ENCODE measurements around the gene VRK1.

The VRK1 gene

DNA sequence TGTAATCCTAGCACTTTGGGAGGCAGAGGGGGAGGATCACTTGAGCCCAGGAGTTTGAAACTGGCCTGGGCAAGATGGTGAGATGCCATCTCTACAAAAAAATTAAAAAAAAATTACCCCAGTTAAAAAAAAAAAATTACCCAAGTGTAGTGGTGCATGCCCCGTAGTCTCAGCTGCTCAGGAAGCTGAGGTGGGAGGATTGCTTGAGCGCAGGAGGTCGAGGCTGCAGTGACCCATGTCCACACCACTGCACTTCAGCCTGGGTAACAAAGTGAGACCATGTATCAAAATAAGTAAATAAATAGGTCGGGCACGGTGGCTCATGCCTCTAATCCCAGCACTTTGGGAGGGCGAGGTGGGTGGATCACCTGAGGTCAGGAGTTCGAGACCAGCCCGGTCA lies 128.8 kb downstream of the VRK1 start:
- FAIRE-seq (no peak), DNase-seq (ENCODE audit: insufficient read length, low spot score) (no peak)
- TF ChIP-seq, protein P1, sequence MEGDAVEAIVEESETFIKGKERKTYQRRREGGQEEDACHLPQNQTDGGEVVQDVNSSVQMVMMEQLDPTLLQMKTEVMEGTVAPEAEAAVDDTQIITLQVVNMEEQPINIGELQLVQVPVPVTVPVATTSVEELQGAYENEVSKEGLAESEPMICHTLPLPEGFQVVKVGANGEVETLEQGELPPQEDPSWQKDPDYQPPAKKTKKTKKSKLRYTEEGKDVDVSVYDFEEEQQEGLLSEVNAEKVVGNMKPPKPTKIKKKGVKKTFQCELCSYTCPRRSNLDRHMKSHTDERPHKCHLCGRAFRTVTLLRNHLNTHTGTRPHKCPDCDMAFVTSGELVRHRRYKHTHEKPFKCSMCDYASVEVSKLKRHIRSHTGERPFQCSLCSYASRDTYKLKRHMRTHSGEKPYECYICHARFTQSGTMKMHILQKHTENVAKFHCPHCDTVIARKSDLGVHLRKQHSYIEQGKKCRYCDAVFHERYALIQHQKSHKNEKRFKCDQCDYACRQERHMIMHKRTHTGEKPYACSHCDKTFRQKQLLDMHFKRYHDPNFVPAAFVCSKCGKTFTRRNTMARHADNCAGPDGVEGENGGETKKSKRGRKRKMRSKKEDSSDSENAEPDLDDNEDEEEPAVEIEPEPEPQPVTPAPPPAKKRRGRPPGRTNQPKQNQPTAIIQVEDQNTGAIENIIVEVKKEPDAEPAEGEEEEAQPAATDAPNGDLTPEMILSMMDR (IDR thresholded peaks at IDR 0.05; ENCODE audit: insufficient read depth, missing control alignments): no peak

DNA sequence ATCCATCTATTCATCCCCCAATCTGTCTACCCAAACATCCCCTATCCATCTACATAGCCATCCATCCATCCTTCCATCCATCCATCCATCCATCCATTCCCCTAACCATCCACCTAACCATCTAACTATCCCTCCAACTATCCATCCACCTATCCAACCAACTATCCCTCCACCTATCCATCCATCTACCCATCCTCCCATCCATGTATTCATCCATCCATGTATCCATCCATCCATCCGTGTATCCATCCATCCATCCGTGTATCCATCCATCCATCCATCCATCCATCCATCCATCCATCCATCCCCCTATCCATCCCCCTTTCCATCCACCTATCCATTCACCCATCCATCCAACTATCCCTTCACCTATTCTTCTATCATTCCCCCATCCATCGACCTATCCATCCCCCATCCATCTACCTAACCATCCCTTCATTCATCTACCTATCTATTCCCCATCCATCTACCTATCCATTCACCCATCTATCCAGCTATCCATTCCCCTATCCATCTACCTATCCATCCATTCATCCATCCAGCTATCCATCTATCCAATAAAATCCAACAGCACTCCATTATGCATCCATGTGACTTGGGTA lies 131.7 kb downstream of the VRK1 start:
- TF ChIP-seq, protein P1 (IDR thresholded peaks at IDR 0.05; ENCODE audit: insufficient read depth, missing control alignments): no peak
- FAIRE-seq (no peak), DNase-seq (ENCODE audit: insufficient read length, low spot score) (no peak)

DNA sequence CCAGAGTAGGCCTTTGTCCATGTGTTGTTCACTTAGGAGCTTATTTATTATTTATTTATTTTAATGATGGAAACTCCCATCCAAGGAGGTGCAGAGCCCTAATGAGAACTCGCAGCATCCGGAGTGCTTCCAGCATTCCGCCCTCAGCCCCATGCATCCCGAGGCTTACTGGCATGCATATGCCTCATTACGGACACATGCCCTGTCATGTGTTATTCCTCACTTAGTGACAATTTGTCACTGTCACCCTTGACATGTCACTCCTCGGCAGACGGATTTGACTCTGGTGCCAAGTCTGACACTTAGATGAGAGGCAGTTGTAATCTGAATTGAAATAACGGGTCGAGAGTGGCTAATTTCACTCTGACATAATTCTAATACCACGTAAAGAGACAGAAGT lies 132.8 kb downstream of the VRK1 start:
- TF ChIP-seq, protein P1 (IDR thresholded peaks at IDR 0.05; ENCODE audit: insufficient read depth, missing control alignments): no peak
- FAIRE-seq (no peak), DNase-seq (ENCODE audit: insufficient read length, low spot score) (no peak)

DNA sequence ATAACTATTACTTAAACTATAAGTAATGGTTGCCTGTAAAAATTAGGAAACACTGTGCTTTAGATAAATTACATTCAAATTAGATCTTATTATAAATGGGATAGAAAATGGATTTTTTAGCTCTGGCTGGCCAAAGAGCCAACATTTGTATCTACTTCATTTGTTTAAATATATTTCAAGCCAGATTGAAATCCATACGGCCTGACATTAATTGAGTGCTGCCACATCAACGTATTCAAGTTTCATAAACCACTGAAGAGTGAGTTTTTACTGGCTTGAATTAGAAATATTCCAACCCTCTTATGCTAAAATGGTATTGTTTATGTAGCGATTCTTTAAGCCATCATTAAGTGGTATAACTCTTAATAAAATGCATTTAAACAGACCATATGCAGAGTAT lies 133.3 kb downstream of the VRK1 start:
- TF ChIP-seq, protein P1 (IDR thresholded peaks at IDR 0.05; ENCODE audit: insufficient read depth, missing control alignments): no peak

More for the DNA sequence above, 133.3 kb downstream of the VRK1 start:
- FAIRE-seq (no peak), DNase-seq (ENCODE audit: insufficient read length, low spot score) (no peak)

Measured in D721Med (cell line).